Astrocyte (in vitro differentiated cells and primary cell): Measurements from ENCODE around the gene RNF39.

ENCODE experiments used
- CTCF ChIP-seq: IDR thresholded peaks from 2 replicates; pipeline ENCODE4 v1.5.1; 2011; ENCODE audit warnings: low read depth, mild to moderate bottlenecking, inconsistent platforms, low read length, moderate library complexity; ENCODE audit not compliant: insufficient read depth
- EZH2 ChIP-seq: IDR thresholded peaks from 2 replicates; pipeline ENCODE4 v1.6.1; 2012; ENCODE audit warnings: mild to moderate bottlenecking, low read length, inconsistent platforms; ENCODE audit not compliant: insufficient read depth

DNA sequence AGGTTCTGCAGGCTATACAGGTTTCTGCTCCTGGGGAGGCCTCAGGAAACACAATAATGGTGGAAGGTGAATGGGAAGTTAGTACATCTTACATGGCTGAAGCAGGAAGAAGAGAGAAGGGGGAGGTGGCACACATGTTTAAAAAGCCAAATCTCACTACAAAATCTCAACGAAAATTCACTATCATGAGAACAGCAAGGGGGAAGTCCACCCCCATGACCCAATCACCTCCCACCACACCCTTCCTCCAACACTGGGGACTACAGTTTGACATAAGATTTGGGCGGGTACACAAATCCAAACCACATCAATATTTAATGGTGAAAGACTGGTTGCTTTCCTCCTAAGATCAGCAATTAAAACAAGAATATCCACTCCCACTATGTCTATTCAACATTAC lies 28.3 kb downstream of the RNF39 start:
- TF ChIP-seq CTCF (no peak), EZH2 (no peak)
